Adrenal gland (tissue), 5 donors: Measurements from ENCODE around the gene AKR1D1.

Source experiments
- CTCF ChIP-seq, 6 experiments: fragments of 450-650 bp in 4 of 6; fragments of 200-600 bp in 2 of 6; sonication (generic) in 1 of 6; IDR thresholded peaks; 1 replicate in 5 of 6; 2 replicates in 1 of 6; pipeline versions ENCODE4 v1.5.1 to v1.8.0; 2016 to 2021; ENCODE audit warnings: antibody characterized with exemption in 6 of 6, mild to moderate bottlenecking in 2 of 6, moderate library complexity in 1 of 6
- POLR2A ChIP-seq, 2 donors: fragments of 450-650 bp; IDR thresholded peaks; one replicate each; pipeline ENCODE4 v1.6.1; 2017; ENCODE audit warnings: antibody characterized with exemption in 2 of 2, mild to moderate bottlenecking in 2 of 2, moderate library complexity in 1 of 2
- donor health status: DM: no; HTN: no; CAD: no.

- TF ChIP-seq POLR2A (IDR thresholded peaks at IDR 0.05) (no peak), CTCF (IDR thresholded peaks at IDR 0.05) (no peak)
These were observed 50.7 kb downstream of the AKR1D1 start for GRCh38 chr7:138126928-138127327.
